ENCODE data around the gene NME4. TPM values are rescaled to one million over a fixed set of nuclear protein-coding genes. Genes with fewer than 3 reads are reported as not detected.
A peak's percentile ranks its signal among the peaks of the same experiment; 100 is the strongest.
"Not testable (repeated sequence)": the region's sequence is repeated elsewhere in the genome, so short reads cannot be mapped to it uniquely, and the experiment has no call there.

Gene NME4
- polyA plus RNA-seq, 1 donor (not counting 4 experiments of a cell fraction or from before 2014, with no cell fraction given): 141 TPM

GRCh38 chr16:361872-362701, 34.9 kb upstream of the NME4 start:
- no peak overlapping the region for H2AFZ ChIP-seq (ENCODE audit: control insufficient read depth, low read length)
- no peaks in the 10 kb centered on the region for H3K4me1 ChIP-seq (ENCODE audit: control insufficient read depth, extremely low read depth, insufficient read depth, low read length)
- H3K36me3 ChIP-seq (ENCODE audit: control insufficient read depth in 2 of 2, extremely low read depth in 1 of 2, insufficient read depth in 2 of 2, low read length in 2 of 2): peaks cover 0 to 2% of the 10 kb centered on the region in 2 experiments
- peak overlapping the region; percentile 29 for H3K4me2 ChIP-seq (ENCODE audit: control insufficient read depth, extremely low read depth, insufficient read depth, low read depth, low read length)
- H3K4me3 ChIP-seq (ENCODE audit: control insufficient read depth in 2 of 3, extremely low read depth in 1 of 3, insufficient read depth in 2 of 3, low read depth in 1 of 3, low read length in 3 of 3): no peak overlapping the region
- H3K9me3 ChIP-seq (ENCODE audit: control insufficient read depth, low read depth, low read length): no peaks in the 10 kb centered on the region
- H4K20me1 ChIP-seq (ENCODE audit: control insufficient read depth, extremely low read depth, insufficient read depth, low read length): no peaks in the 10 kb centered on the region
- TF ChIP-seq EZH2 (IDR thresholded peaks at IDR 0.05; ENCODE audit: low read length): no peak
- peak; percentile 82 to 99 (median 97) for TF ChIP-seq CTCF (optimal IDR thresholded peaks at IDR 0.05 in 1 of 3, IDR thresholded peaks at IDR 0.05 in 1 of 3, conservative IDR thresholded peaks at IDR 0.05 in 1 of 3; ENCODE audit: extremely low read depth in 1 of 3, insufficient read depth in 2 of 3, low read length in 3 of 3)
- dilution Hi-C loops (cut with MboI; ENCODE audit: extremely low pct_ligation_motif_present, low sequenced_read_pairs): no loop called here
- no peak overlapping the region for H3K27ac ChIP-seq (ENCODE audit: control insufficient read depth, insufficient read depth, low read length)
- no peaks in the 10 kb centered on the region for H3K9me1 ChIP-seq (ENCODE audit: control insufficient read depth, extremely low read depth, insufficient read depth, low read length)
- H3K79me2 ChIP-seq (ENCODE audit: control insufficient read depth, insufficient read depth, low read length): no peaks in the 10 kb centered on the region
- no peak overlapping the region for H3K9ac ChIP-seq (ENCODE audit: control insufficient read depth, extremely low read depth, insufficient read depth, low read length)
- FAIRE-seq (peak; percentile 56), DNase-seq (ENCODE audit: low read depth, low spot score) (no peak)
- H3K27me3 ChIP-seq (ENCODE audit: control insufficient read depth, extremely low read depth, insufficient read depth, low read length): peaks cover 9% of the 10 kb centered on the region

- H3K36me3 ChIP-seq (ENCODE audit: control insufficient read depth in 2 of 2, extremely low read depth in 1 of 2, insufficient read depth in 2 of 2, low read length in 2 of 2); H3K9me3 ChIP-seq (ENCODE audit: control insufficient read depth, low read depth, low read length); H2AFZ ChIP-seq (ENCODE audit: control insufficient read depth, low read length); dilution Hi-C loops (cut with MboI; ENCODE audit: extremely low pct_ligation_motif_present, low sequenced_read_pairs); H3K4me3 ChIP-seq (ENCODE audit: control insufficient read depth in 2 of 3, extremely low read depth in 1 of 3, insufficient read depth in 2 of 3, low read depth in 1 of 3, low read length in 3 of 3); H3K9ac ChIP-seq (ENCODE audit: control insufficient read depth, extremely low read depth, insufficient read depth, low read length); FAIRE-seq; H4K20me1 ChIP-seq (ENCODE audit: control insufficient read depth, extremely low read depth, insufficient read depth, low read length); H3K4me1 ChIP-seq (ENCODE audit: control insufficient read depth, extremely low read depth, insufficient read depth, low read length); DNase-seq (ENCODE audit: low read depth, low spot score); H3K79me2 ChIP-seq (ENCODE audit: control insufficient read depth, insufficient read depth, low read length); H3K27me3 ChIP-seq (ENCODE audit: control insufficient read depth, extremely low read depth, insufficient read depth, low read length); H3K4me2 ChIP-seq (ENCODE audit: control insufficient read depth, extremely low read depth, insufficient read depth, low read depth, low read length); H3K9me1 ChIP-seq (ENCODE audit: control insufficient read depth, extremely low read depth, insufficient read depth, low read length); H3K27ac ChIP-seq (ENCODE audit: control insufficient read depth, insufficient read depth, low read length): not testable (repeated sequence)
These were observed 34.3 kb upstream of the NME4 start for GRCh38 chr16:362702-362999.
